Mucosa of rectum (tissue), 2 donors: ENCODE results near the gene MAPK11.

ENCODE experiments used
- H3K27ac ChIP-seq, 2 donors: one replicate each; pipeline ENCODE4 v1.7.0; 2013; ENCODE audit warnings: inconsistent platforms in 2 of 2, low read depth in 2 of 2, low read length in 2 of 2
- H3K27me3 ChIP-seq, 2 donors: one replicate each; pipeline ENCODE4 v1.7.0; 2013; ENCODE audit warnings: low read length in 2 of 2; ENCODE audit not compliant: control insufficient read depth in 2 of 2, insufficient read depth in 2 of 2
- H3K36me3 ChIP-seq, 2 donors: one replicate each; pipeline ENCODE4 v1.7.0; 2013; ENCODE audit warnings: low read length in 2 of 2; ENCODE audit not compliant: control insufficient read depth in 2 of 2, insufficient read depth in 2 of 2
- H3K4me1 ChIP-seq, 2 donors: one replicate each; pipeline ENCODE4 v1.7.0; 2013; ENCODE audit warnings: low read length in 2 of 2, mild to moderate bottlenecking in 1 of 2; ENCODE audit not compliant: control insufficient read depth in 2 of 2, insufficient read depth in 2 of 2
- H3K4me3 ChIP-seq, 2 donors: one replicate each; pipeline ENCODE4 v1.7.0; 2013; ENCODE audit warnings: low read length in 2 of 2
- H3K9ac ChIP-seq, 2 donors: one replicate each; pipeline ENCODE4 v1.7.0; 2013; ENCODE audit warnings: low read length in 2 of 2, low read depth in 1 of 2, mild to moderate bottlenecking in 1 of 2
- H3K9me3 ChIP-seq, 2 donors: one replicate each; pipeline ENCODE4 v1.7.0; 2013; ENCODE audit warnings: low read length in 2 of 2; ENCODE audit not compliant: control insufficient read depth in 2 of 2
- donor health status: healthy.
- donor health status: Normal muscosa, but diverticular disease.

The MAPK11 gene

DNA sequence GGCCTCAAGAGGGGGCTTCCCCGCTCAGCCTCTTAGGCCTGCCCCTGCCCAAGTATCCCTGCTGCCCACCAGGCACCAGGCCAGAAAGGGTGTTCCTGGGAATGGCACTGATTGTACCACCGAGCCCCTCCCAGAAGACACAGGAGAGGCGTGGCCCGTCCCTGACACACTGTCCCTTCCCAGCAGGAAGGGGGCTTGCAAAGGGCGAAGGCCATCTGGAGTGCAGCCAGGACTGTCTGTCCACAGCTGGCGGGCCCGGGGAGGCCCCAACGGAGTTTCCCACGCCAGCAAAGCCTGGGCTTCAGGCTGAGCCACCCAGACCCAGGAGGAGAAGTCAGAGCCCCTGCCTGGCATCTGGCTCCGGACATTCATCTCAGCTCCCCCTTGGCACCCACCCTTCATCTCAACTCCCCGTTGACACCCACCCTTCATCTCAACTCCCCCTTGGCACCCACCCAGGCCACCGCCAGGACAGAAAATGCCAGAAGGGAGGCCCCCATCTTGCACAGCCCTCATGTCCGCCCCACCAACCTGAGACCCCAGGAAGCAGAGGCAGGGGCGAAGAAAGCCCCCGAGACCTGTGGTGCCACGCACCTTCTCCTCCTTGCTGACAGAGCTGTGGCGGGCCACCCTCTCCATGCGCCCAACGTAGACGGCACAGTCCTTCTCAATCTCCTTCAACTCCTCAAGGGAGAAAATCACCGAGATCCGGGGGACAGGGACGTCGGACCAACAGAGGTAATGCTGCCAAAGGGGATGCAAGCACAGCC lies 44.8 kb downstream of the MAPK11 start:
- H3K4me3 ChIP-seq: no peak overlapping the region
- H3K27ac ChIP-seq: no peak overlapping the region
- no peaks in the 10 kb centered on the region for H3K4me1 ChIP-seq
- H3K27me3 ChIP-seq: no peaks in the 10 kb centered on the region
- H3K9ac ChIP-seq: no peak overlapping the region
- H3K9me3 ChIP-seq: no peaks in the 10 kb centered on the region
- H3K36me3 ChIP-seq: peaks cover 57 to 61% of the 10 kb centered on the region in 2 donors

DNA sequence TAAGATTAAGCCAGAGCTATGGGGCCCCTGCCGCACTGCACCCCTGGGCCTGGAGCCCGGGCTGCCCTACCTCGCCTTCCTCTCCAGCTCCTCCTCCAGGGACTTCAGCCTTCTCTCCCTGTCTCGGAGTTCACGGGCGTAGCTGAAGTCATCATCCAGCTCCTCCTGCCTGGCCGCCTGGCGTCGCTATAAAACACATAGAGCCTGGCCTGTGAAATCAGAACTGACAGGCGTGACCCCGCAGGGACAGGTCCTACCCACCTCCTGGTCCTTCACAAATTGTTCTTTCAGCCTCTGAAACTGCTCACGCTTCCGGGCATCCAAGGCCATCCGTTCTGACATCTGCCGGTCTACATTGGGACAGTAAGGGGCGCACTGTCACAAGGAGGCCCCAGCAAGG lies 46.1 kb downstream of the MAPK11 start:
- H3K36me3 ChIP-seq: peaks cover 52 to 61% of the 10 kb centered on the region in 2 donors
- no peak overlapping the region for H3K9ac ChIP-seq
- H3K27ac ChIP-seq: no peak overlapping the region
- no peaks in the 10 kb centered on the region for H3K27me3 ChIP-seq
- H3K4me1 ChIP-seq: peaks cover 0 to 5% of the 10 kb centered on the region in 2 donors
- no peaks in the 10 kb centered on the region for H3K9me3 ChIP-seq
- H3K4me3 ChIP-seq: no peak overlapping the region

DNA sequence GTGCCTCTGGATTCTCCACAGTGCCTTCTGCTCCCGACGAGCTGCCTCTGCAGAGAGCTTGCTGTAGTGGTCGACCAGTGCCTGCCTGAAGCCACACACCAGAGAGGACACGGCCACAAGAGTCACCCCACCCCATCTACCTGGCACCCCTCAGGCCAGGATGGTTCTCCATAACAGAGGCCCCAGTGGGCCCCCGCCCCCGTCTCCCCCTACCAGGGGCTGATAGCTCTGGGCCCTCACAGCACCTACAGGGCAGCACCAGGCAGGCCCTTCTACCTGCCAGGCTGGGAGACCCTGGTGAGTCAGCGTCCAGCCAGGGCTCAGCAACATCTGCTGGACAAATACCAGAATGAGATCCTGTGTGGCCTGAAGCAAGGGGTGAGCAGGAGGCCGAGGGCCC lies 47.7 kb downstream of the MAPK11 start:
- H3K9ac ChIP-seq: no peak overlapping the region
- H3K4me1 ChIP-seq: peaks cover 0 to 5% of the 10 kb centered on the region in 2 donors
- peaks cover 57 to 63% of the 10 kb centered on the region in 2 donors for H3K36me3 ChIP-seq
- no peak overlapping the region for H3K27ac ChIP-seq
- H3K9me3 ChIP-seq: no peaks in the 10 kb centered on the region
- H3K27me3 ChIP-seq: no peaks in the 10 kb centered on the region
- no peak overlapping the region for H3K4me3 ChIP-seq

DNA sequence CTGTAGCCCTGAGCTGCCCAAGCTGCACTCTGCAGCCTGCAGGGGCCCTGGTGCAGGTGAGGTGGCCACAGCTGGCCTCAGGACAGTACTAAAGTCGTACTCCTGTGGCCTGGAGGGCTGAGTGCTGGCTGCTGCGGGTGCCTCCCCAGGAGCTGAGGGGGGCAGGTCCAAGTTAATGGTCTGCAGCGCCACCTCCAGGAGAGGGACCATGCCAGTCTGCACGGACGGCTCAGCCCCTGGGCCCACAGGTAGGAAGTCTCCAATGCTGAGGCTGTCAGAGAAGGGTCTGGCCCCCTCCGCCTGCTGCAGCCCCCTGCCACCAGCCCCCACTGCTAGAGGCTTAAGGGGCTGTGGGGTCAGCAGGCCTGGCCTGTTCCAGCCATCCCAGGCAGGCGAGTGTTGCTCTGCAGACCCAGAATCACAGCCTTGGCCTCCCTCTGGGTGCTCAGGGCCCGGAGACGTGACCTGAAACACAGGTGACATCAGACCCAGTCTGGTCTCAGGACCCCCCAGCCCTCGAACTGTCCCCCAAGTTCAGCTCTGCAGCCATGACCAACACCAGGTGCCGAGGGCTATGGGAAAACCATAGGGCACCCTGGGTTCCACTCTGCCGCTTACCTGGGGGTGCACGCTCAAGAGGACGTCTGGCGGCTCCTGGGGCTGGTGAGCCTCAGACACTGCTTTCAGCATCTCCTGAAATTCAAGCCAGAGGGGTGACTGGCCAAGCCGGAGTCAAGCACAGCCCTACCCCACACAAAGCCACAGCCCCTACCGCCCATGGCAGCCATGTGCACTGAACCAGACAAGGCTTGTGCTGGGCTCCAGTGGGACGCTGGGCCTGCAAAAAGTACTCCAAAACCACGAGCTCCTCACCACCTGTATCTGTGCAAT lies 48.5 kb downstream of the MAPK11 start:
- no peak overlapping the region for H3K27ac ChIP-seq
- H3K36me3 ChIP-seq: peaks cover 58 to 68% of the 10 kb centered on the region in 2 donors
- no peaks in the 10 kb centered on the region for H3K9me3 ChIP-seq
- H3K4me1 ChIP-seq: peaks cover 0 to 5% of the 10 kb centered on the region in 2 donors
- no peaks in the 10 kb centered on the region for H3K27me3 ChIP-seq
- no peak overlapping the region for H3K4me3 ChIP-seq
- no peak overlapping the region for H3K9ac ChIP-seq

DNA sequence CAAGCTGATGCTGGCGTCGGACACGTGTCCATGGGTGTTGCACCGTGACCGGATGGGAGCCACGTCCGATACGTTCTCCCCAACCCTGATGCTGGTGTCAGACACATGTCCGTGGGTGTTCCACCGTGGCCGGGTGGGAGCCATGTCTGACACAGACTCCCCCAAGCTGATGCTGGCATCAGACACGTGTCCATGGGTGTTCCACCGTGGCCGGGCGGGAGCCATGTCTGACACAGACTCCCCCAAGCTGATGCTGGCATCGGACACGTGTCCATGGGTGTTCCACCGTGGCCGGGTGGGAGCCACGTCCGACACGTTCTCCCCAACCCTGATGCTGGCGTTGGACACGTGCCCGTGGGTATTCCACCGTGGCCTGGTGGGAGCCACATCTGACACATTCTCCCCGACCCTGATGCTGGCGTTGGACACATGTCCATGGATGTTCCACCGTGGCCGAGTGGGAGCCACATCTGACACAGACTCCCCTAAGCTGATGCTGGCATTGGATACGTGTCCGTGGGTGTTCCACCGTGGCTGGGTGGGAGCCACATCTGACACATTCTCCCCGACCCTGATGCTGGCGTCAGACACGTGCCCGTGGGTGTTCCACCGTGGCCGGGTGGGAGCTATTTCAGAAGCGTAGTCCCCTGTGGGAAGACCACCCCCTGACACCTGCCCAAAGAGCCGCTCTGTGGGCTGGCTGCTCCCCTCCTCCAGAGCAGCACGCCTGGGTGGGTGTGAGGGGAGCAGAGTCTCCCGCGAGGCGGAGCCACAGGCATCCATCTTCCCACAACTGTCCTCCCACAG lies 49.4 kb downstream of the MAPK11 start:
- H3K4me3 ChIP-seq: no peak overlapping the region
- H3K4me1 ChIP-seq: peaks cover 0 to 5% of the 10 kb centered on the region in 2 donors
- no peak overlapping the region for H3K9ac ChIP-seq
- no peaks in the 10 kb centered on the region for H3K9me3 ChIP-seq
- H3K27me3 ChIP-seq: no peaks in the 10 kb centered on the region
- H3K27ac ChIP-seq: no peak overlapping the region
- peaks cover 62 to 72% of the 10 kb centered on the region in 2 donors for H3K36me3 ChIP-seq

DNA sequence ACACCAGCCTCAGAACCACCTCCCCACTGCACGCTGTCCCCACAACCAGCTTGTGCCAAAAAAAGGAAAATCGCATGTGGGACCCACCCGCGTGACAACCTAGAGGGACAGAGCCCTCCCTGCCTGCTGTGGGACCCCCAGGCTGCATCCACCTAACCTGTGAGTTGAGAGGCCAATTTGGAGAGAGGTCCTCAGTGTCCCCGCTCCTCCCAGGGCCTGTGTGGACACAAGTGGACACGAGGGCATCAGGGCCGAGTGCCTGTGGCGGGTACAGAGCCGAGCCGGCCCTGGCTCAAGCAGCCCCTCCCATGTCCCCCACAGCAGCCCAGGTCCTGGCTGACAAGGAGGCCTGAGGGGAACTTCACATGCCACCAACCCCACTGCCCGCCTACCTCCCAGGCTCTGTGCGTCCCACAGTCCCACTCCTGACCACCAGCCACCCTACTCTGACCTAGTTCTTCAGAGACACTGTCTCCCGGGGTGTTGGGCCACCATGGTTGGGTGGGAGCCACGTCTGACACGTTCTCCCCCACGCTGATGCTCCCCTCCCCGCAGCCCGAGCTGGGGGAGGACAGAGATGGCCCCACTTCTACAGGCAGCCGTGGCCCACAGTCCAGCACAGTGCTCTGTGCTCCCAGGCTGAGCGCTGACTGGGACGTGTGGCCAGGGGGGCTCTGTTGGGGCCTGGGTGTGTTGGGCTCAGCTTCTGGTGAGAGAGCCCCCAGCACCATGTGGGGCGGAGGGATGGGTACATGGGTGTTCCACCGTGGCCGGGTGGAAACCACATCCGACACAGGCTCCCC lies 50.2 kb downstream of the MAPK11 start:
- H3K27me3 ChIP-seq: no peaks in the 10 kb centered on the region
- H3K27ac ChIP-seq: no peak overlapping the region
- H3K9ac ChIP-seq: no peak overlapping the region
- no peaks in the 10 kb centered on the region for H3K9me3 ChIP-seq
- H3K4me1 ChIP-seq: peaks cover 0 to 5% of the 10 kb centered on the region in 2 donors
- peaks cover 65 to 71% of the 10 kb centered on the region in 2 donors for H3K36me3 ChIP-seq
- H3K4me3 ChIP-seq: no peak overlapping the region

DNA sequence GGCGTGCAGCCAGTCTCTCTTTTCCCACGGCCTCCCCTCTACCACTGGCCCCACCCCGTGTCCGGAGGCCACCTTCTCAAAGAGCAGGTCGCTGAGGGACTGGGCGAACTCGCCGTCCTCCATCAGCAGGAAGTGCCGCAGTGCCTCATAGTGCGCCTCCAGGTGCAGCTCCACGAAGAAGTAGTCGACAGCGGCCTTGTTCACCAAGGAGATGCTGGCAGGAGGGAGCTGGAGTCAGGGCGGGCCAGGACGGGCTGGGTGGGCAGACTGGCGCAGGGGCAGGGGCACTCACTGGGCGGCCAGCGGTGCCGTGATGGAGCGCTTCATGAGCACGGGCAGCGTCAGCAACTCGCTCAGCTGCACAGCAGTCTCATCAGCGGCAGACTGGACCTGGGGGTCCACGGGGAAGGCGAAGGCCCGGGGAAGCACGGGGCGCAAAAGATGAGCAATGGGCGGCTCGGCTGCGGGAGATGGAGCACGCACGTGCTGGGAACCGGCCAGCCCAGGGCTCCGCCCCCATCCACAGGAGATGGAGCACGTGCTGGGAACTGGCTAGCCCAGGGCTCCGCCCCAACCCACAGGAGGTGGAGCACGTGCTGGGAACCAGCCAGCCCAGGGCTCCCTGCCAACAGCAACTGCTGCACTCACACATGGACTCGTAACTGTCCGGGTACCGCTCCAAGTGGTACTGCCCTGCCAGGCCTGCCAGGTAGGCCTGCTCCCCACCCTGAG lies 51.0 kb downstream of the MAPK11 start:
- Histone ChIP-seq H3K9me3 (no peaks in the 10 kb centered on the region), H3K4me3 (no peak overlapping the region), H3K27ac (no peak overlapping the region), H3K9ac (no peak overlapping the region), H3K36me3 (peaks cover 68 to 74% of the 10 kb centered on the region in 2 donors), H3K4me1 (peaks cover 0 to 5% of the 10 kb centered on the region in 2 donors), H3K27me3 (no peaks in the 10 kb centered on the region)

DNA sequence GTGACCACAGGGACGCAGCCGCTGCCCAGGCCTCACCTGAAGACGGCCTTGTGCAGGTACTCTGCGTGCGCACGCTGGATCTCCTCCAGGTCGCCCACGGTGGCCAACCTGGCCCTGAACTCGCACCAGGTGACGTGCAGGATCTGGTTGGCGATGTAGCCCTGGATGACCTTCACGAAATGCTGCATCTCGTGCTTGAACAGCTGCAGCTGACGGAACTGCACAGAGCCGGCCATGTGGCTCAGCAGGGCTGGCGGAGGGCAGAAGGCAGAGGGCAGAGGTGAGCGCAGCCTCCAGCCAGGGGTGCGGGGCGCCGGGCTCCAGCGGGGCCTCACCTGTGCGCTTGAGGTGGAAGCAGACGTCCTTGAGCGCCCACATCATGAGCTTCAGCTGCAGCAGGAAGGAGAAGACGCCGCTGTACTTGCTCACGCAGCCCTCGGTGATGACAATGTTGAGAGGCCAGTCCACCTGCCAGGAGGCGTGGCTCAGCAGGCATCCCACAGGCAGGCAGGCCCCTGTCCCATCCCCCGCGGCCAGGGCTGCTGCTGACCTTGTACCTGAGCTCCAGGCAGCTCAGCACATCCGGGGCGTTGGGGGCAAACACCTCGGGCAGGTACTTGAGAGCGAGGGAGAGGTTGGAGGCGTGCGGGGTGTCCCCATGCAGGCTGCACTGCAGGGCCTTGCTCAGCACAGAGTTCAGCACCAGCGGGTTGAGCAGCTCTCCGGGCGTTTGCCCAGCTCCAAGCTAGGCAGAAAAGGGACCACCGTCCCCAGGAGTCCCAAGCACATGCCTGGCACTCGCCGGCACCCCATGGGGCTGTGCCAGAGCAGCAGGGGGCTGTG lies 51.8 kb downstream of the MAPK11 start:
- H3K36me3 ChIP-seq: peaks cover 68 to 73% of the 10 kb centered on the region in 2 donors

More for the DNA sequence above, 51.8 kb downstream of the MAPK11 start:
- Histone ChIP-seq H3K9ac (no peak overlapping the region), H3K9me3 (no peaks in the 10 kb centered on the region), H3K4me3 (no peak overlapping the region), H3K27ac (no peak overlapping the region), H3K27me3 (no peaks in the 10 kb centered on the region), H3K4me1 (peaks cover 0 to 5% of the 10 kb centered on the region in 2 donors)
